Measurements from ENCODE around the gene GRM1.

The GRM1 gene

DNA sequence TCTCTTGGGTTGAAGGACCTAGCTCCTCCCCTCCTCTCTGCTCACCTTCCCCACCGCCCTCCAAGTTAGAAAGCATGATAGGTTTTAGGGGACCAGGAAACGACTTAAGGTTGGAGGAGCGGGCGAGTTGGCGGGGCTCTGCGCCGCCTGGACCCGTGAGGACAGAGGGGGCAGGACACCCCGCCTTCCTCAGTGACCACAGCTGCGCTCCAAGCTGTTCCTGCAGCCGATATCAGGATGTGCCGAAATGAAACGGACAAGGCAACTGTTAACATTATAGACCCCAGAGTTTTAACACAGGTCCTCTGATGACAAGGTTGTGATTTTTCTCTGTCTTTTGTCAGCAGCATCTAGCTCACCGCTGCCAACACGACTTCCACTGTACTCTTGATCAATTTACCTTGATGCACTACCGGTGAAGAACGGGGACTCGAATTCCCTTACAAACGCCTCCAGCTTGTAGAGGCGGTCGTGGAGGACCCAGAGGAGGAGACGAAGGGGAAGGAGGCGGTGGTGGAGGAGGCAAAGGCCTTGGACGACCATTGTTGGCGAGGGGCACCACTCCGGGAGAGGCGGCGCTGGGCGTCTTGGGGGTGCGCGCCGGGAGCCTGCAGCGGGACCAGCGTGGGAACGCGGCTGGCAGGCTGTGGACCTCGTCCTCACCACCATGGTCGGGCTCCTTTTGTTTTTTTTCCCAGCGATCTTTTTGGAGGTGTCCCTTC is at the start of gene GRM1:
Gene GRM1, plus strand, starts transcription at position 212 of the 722 bp plus-strand sequence. Its CDS starts 456 bp downstream, at position 668.
- TF ChIP-seq, protein P1, sequence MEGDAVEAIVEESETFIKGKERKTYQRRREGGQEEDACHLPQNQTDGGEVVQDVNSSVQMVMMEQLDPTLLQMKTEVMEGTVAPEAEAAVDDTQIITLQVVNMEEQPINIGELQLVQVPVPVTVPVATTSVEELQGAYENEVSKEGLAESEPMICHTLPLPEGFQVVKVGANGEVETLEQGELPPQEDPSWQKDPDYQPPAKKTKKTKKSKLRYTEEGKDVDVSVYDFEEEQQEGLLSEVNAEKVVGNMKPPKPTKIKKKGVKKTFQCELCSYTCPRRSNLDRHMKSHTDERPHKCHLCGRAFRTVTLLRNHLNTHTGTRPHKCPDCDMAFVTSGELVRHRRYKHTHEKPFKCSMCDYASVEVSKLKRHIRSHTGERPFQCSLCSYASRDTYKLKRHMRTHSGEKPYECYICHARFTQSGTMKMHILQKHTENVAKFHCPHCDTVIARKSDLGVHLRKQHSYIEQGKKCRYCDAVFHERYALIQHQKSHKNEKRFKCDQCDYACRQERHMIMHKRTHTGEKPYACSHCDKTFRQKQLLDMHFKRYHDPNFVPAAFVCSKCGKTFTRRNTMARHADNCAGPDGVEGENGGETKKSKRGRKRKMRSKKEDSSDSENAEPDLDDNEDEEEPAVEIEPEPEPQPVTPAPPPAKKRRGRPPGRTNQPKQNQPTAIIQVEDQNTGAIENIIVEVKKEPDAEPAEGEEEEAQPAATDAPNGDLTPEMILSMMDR (conservative IDR thresholded peaks at IDR 0.05; ENCODE audit: control insufficient read depth, insufficient read depth, low read depth, low read length) = no peak
- DNase-seq (ENCODE audit: low read depth) = no peak
- H3K4me3 ChIP-seq (ENCODE audit: control insufficient read depth, low read depth, low read length) = peak within 1 kb of the TSS; percentile 3

DNA sequence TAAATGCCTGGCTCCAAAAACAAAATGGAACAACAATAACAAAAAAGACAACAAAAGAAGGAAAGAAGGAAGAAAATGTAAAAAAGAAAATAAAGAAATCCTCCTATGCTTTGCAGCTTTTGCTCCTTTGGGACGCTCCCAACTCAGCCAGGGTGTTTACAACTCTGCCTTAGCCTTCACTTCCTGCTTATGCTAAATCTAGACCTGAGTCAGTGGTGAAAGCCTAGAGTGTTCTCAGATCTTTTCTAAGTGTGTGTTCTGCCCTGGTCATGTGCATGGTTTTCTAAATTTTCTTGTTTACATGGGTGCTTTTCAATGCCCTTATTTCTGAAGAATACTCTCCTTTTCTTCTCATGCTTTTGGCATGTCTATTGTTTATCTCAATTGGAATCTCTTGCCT is 19.5 kb upstream of the GRM1 start:
- TF ChIP-seq, protein P1 (conservative IDR thresholded peaks at IDR 0.05; ENCODE audit: control insufficient read depth, insufficient read depth, low read depth, low read length) = no peak
- H3K4me3 ChIP-seq (ENCODE audit: control insufficient read depth, low read depth, low read length) = no peak overlapping the region
- no peak for DNase-seq (ENCODE audit: low read depth)

DNA sequence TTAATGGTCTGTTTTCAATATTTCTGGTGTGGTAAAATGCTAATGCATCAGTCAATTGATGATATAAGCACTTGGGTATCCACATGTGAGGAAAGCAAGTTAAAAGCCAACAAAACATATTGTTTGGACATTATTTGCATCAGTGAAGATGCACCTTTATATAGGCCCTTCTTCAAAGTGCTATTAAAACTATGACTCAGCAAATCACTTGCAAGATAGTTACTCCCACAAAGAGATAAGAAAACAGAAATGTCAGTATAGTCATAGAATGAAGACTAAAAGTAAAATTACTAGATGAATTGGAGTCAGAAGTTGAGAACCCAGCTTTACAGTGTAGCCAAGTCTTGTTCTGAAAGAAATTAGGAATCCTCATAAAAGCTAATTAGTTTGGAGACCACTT is 14.6 kb upstream of the GRM1 start:
- no peak overlapping the region for H3K4me3 ChIP-seq (ENCODE audit: control insufficient read depth, low read depth, low read length)
- DNase-seq (ENCODE audit: low read depth) = no peak
- TF ChIP-seq, protein P1 (conservative IDR thresholded peaks at IDR 0.05; ENCODE audit: control insufficient read depth, insufficient read depth, low read depth, low read length) = no peak

DNA sequence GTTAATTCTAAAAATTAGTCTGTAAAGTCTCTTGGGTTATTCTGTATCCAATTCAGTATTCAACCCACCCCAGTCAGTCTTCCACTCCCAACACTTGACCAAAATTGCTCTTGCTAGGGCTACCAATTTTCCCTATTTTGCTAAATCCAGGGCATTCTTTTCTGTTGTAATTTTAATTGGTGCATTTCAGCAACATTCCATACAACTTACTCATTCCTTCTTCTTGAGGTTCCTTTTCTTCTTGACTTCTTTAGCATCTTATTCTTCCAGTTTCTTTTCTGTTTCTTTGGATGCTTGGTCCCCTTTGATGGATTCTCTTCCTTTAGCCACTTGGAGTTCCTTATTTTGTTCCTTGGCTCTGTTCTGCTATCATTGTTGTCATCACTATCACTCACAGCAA is 11.2 kb upstream of the GRM1 start:
- H3K4me3 ChIP-seq (ENCODE audit: control insufficient read depth, low read depth, low read length) = no peak overlapping the region
- no peak for DNase-seq (ENCODE audit: low read depth)
- TF ChIP-seq, protein P1 (conservative IDR thresholded peaks at IDR 0.05; ENCODE audit: control insufficient read depth, insufficient read depth, low read depth, low read length) = no peak

DNA sequence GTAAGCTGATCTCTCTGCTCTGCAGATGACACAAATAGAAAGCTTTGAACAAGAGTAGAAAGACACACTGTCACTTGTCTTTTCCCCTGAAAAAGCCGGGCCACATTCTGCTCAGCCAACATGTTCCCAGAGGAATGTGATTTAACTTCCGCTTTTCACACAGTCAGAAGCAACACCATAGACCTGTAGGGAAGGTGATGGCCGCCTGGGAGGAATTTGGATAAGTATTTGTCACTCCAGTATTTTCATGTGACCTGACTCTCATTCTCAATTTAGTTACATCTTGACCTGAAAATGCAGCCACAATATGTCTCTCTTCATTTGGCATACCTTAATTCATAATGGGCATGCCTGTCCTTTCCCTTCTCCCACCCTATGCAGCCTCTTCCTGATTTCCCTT is 2.0 kb upstream of the GRM1 start:
- no peak for DNase-seq (ENCODE audit: low read depth)
- H3K4me3 ChIP-seq (ENCODE audit: control insufficient read depth, low read depth, low read length) = no peak overlapping the region
- TF ChIP-seq, protein P1 (conservative IDR thresholded peaks at IDR 0.05; ENCODE audit: control insufficient read depth, insufficient read depth, low read depth, low read length) = no peak

DNA sequence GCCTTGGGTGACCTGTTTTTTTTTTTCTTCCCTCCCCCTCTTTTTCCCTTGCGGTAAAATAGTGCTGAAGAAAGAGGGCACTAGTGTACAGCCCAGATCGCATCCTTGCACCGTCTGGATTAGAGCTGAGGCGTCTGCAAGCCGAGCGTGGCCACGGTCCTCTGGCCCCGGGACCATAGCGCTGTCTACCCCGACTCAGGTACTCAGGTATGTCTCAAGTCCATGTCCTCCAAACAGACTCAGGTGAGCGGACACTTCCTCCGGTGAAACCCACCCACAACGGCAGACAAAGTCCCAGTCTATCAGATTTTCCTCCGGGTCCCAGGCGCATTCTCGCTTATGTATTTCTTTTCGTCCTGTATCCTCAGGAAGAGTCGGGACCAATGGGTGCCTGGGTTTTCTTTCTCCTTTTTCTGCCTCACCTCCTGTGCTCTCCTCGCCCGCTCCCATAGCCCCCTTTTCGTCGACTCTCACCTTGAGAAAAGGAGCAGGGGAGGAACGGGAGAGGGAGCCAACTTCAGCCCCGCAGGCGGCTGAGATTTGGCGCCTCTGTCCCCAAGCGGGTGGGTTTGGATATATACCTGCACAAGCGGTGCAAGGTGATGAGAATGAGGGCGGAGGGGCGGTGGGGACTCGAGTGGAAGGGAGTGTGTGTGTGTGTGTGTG is 1.1 kb upstream of the GRM1 start:
- H3K4me3 ChIP-seq (ENCODE audit: control insufficient read depth, low read depth, low read length) = no peak overlapping the region
- DNase-seq (ENCODE audit: low read depth) = peak; percentile 2
- TF ChIP-seq, protein P1 (conservative IDR thresholded peaks at IDR 0.05; ENCODE audit: control insufficient read depth, insufficient read depth, low read depth, low read length) = peak; percentile 7
